Measurements from ENCODE around the gene ALG12.

DNA sequence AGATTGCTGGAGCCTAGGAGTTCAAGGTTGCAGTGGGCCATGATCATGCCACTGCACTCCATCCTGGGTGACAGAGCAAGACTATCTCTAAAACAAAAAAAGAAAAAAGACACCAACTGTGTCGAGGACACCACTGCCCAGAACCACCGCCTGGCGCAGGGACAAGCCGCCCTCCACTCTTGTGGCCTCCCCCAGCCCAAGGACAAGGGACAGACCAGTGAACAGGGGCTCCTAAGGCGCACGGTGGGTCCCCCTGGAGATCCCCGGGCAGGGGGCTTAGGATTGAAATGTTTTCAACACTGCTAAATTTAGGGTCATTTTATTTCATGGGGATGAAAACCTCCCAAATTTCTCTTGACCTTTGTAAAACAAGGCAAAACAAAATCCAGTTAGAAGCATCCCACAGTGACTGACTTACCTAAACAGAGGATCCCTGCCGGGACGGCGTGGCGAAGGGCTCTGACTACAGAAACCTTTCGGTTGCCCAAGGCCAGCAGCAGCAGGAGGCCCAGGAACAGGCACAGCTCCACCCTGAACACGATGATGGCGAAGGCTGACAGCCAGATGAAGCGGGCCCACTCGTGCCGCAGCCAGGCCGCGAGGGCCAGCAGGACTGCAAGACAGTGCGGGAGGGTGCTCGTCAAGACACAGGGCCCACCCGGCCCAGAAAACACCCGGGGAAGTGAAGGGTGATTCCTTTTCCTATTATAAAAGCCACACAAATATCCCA, 8.6 kb downstream of the ALG12 start:
- TF ChIP-seq, protein P1, sequence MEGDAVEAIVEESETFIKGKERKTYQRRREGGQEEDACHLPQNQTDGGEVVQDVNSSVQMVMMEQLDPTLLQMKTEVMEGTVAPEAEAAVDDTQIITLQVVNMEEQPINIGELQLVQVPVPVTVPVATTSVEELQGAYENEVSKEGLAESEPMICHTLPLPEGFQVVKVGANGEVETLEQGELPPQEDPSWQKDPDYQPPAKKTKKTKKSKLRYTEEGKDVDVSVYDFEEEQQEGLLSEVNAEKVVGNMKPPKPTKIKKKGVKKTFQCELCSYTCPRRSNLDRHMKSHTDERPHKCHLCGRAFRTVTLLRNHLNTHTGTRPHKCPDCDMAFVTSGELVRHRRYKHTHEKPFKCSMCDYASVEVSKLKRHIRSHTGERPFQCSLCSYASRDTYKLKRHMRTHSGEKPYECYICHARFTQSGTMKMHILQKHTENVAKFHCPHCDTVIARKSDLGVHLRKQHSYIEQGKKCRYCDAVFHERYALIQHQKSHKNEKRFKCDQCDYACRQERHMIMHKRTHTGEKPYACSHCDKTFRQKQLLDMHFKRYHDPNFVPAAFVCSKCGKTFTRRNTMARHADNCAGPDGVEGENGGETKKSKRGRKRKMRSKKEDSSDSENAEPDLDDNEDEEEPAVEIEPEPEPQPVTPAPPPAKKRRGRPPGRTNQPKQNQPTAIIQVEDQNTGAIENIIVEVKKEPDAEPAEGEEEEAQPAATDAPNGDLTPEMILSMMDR (IDR thresholded peaks at IDR 0.05; ENCODE audit: insufficient read depth, low read depth, low read length) = no peak
- TF ChIP-seq EZH2 (IDR thresholded peaks at IDR 0.05; ENCODE audit: insufficient read depth, low read length) = no peak
